Spinal cord (tissue), 10 donors: ENCODE measurements around the gene WDR90. TPM values are rescaled to one million over a fixed set of nuclear protein-coding genes. Genes with fewer than 3 reads are reported as not detected.
"Not testable (repeated sequence)": the region's sequence is repeated elsewhere in the genome, so short reads cannot be mapped to it uniquely, and the experiment has no call there.

Experiments used
- DNase-seq, 6 donors: peaks; one replicate each; pipeline versions ENCODE4 v3.0.0 to v3.0.0-alpha.2; 2013 to 2015; ENCODE audit warnings: low spot score in 6 of 6, low read depth in 4 of 6
- H3K27ac ChIP-seq: one replicate; pipeline ENCODE4 v1.5.1; 2013; ENCODE audit warnings: low read depth, low read length, control low read depth
- H3K27me3 ChIP-seq: one replicate; pipeline ENCODE4 v1.6.1; 2013; ENCODE audit warnings: low read length; ENCODE audit not compliant: control insufficient read depth, insufficient read depth
- H3K36me3 ChIP-seq: one replicate; pipeline ENCODE4 v1.6.1; 2013; ENCODE audit warnings: low read length; ENCODE audit not compliant: control insufficient read depth, insufficient read depth
- H3K4me1 ChIP-seq: one replicate; pipeline ENCODE4 v1.6.1; 2013; ENCODE audit warnings: low read length; ENCODE audit not compliant: control insufficient read depth, insufficient read depth
- H3K4me3 ChIP-seq: one replicate; pipeline ENCODE4 v1.5.1; 2013; ENCODE audit warnings: low read depth, low read length, control low read depth
- H3K9me3 ChIP-seq: one replicate; pipeline ENCODE4 v1.6.1; 2013; ENCODE audit warnings: low read length; ENCODE audit not compliant: control insufficient read depth, insufficient read depth
- WGBS: methylation state at CpG from one replicate; pipeline ENCODE4 v1.1.5; 2013; ENCODE audit warnings: missing lambda C conversion rate; ENCODE audit not compliant: insufficient coverage; 5-methylcytosine and 5-hydroxymethylcytosine counted together
- polyA plus RNA-seq, 2 donors: library from polyadenylated mRNA; unstranded; fragments of 120-200 nt; gene quantifications; one replicate each; pipeline ENCODE4 v1.2.1, GENCODE V29; 2013; ENCODE audit not compliant: insufficient read length in 2 of 2
- total RNA-seq, 2 donors: library from RNA; depleted of rRNA in 1 of 2; stranded (reverse); fragments of 120-200 nt in 1 of 2; fragments of >200 nt in 1 of 2; gene quantifications; one replicate each; pipeline versions ENCODE4 v1.2.3 to v1.2.4, GENCODE V29; 2013 to 2014
- donor health status: healthy.

Gene WDR90
- total and polyA plus RNA-seq, 4 donors = 8.3 to 63.1 (median 39.2) TPM

DNA sequence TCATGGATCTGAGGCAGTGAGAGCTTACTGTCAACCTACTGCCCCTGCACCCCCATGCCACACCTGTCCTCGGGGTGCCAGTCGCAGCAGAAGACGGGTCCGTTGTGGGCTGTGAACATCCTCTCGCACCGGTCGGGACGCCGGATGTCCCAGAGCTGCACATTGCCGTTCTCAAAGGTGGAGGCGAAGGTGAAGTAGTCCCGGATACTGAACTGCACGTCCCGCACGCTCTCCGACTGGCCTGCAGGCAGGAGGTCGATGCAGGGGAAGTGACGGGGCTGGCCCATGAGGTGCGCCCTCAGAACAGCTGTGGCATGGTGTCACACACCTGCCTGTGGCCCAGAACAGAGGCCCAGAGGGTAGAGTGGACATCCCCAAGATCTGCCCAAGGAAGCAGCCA, 38.3 kb downstream of the WDR90 start:
- no peak overlapping the region for H3K27ac ChIP-seq
- WGBS = 91% methylated on average over 19 of the region's 19 CpGs

DNA sequence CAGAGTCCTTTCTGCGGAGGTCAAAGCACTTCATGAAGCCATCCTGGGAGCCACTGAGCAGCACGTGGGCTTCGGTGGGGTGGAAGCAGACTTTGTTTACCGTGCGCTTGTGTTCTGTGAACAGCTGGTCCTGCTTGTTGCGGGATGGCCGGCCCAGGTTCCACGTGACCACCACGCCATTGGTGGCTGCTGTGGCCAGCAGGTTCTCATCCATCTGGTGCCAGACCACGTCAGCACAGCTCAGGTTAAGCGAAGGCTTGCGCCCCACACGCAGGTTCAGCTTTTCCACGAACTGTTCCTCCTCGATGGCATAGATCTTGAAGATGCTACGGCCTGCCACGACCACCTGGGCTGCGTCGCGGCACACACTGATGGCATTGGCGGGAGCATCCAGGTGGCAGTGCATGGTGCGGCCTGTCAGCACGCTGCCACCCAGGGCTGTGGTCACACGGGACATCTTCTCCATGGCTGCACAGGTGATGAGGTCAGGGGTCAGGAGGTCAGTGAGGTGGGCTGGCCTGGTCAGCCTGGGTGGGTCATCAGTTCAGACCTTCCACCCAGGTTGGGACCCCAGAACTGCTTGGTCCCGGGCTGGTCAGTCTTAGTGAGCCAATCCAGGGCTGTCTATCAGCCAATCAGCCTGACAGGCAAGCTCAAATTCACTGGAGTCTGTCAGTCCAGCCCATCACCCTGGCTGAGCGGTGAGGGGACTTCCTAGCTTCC, 40.2 kb downstream of the WDR90 start:
- no peak for DNase-seq
- Histone ChIP-seq H3K27ac (no peak overlapping the region), H3K36me3 (peaks cover 68% of the 10 kb centered on the region), H3K4me1 (peaks cover 49% of the 10 kb centered on the region), H3K27me3 (peaks cover 6% of the 10 kb centered on the region), H3K4me3 (peak overlapping the region; percentile 81), H3K9me3 (no peaks in the 10 kb centered on the region)
- 88% methylated on average over 24 of the region's 26 CpGs for WGBS

More for the DNA sequence above, 38.3 kb downstream of the WDR90 start:
- no peak for DNase-seq
- peaks cover 65% of the 10 kb centered on the region for H3K36me3 ChIP-seq
- H3K9me3 ChIP-seq = no peaks in the 10 kb centered on the region
- H3K27me3 ChIP-seq = peaks cover under 1% of the 10 kb centered on the region
- H3K4me3 ChIP-seq = no peak overlapping the region
- H3K4me1 ChIP-seq = peaks cover 63% of the 10 kb centered on the region

DNA sequence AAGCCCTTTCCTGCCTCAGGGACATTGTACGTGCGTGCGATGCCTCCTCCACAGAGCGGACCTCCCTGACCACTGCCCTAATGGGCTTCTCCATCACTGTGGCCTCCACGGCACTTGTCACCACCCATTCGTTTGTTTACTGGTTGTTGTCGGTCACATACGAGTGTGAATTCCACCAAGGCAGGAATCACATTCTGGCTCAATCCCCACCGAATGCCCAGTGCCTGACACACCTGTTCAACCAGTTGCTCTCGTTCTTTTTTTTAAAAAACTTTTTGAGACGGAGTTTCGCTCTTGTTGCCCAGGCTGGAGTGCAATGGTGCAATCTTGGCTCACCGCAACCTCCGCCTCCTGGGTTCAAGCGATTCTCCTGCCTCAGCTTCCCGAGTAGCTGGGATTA, 42.1 kb downstream of the WDR90 start:
- not testable (repeated sequence) for H3K9me3 ChIP-seq, H3K4me3 ChIP-seq, DNase-seq, H3K27ac ChIP-seq
- peaks cover 45% of the 10 kb centered on the region for H3K4me1 ChIP-seq
- peaks cover 20% of the 10 kb centered on the region for H3K27me3 ChIP-seq
- H3K36me3 ChIP-seq = peaks cover 67% of the 10 kb centered on the region
- 88% methylated on average over 12 of the region's 16 CpGs for WGBS

DNA sequence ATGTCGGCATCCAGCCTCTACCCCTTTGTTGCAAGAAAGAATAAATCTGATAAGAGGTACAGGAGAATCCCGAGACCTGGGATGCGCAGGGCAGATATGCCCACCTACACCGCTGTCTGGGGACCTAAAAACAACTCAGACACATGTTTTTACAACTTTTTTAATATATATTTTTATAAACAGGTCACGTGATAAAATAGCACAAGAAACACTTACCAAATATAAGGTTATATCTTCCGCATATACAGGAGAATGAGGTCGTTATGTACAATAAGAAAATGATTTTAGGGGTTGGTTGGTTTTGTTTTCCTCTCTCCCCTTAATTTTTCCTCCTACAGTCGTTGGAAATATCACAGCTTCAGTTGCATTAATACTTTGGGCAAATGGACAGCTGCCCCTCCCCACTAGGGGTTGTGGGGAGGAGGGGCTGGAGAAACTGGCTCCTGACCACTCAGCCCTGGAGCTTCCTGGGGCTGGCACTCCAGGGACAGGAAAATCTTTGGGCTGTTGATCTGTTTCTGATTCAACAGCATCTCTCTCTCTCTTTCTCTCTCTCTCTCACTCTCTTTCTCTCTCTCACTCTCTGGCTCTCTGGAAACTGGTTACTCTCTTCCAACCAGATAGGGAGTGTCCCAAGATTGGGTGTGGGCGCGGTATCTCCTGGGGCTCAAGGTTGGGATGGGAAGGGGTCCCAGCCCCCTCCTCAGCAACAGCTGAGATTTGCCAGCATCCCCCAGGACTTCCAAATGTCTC, 43.4 kb downstream of the WDR90 start:
- Histone ChIP-seq H3K4me3 (no peak overlapping the region), H3K36me3 (peaks cover 67% of the 10 kb centered on the region), H3K9me3 (no peaks in the 10 kb centered on the region), H3K27me3 (peaks cover 20% of the 10 kb centered on the region), H3K27ac (no peak overlapping the region), H3K4me1 (peaks cover 37% of the 10 kb centered on the region)
- no CpG with 5 or more reads among the region's 10 CpGs for WGBS
- no peak for DNase-seq

DNA sequence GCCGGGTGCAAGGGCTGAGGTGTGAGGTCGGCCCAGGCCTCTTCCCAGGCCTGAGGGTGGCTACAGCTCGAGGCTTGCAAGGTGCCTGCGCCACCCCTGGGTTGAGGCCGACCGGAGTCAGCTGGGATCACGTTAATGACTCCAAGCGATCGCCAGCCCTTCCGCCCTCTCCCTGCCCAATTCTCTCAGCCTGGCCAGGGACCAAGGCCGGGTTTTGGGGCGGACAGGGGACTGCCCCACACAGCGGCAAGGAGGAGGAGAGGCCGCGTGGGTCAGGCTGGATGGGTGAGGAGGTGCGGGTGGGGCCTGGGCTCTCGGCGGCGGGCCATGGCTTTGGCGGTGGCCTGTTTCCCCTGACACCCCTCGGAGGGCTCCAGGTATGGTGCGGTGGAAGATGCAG, 44.2 kb downstream of the WDR90 start:
- H3K9me3 ChIP-seq = no peaks in the 10 kb centered on the region
- H3K27ac ChIP-seq = no peak overlapping the region
- H3K4me3 ChIP-seq = no peak overlapping the region
- 57% methylated on average over 19 of the region's 22 CpGs for WGBS
- H3K36me3 ChIP-seq = peaks cover 63% of the 10 kb centered on the region
- no peak for DNase-seq
- H3K27me3 ChIP-seq = peaks cover 20% of the 10 kb centered on the region
- H3K4me1 ChIP-seq = peaks cover 37% of the 10 kb centered on the region

DNA sequence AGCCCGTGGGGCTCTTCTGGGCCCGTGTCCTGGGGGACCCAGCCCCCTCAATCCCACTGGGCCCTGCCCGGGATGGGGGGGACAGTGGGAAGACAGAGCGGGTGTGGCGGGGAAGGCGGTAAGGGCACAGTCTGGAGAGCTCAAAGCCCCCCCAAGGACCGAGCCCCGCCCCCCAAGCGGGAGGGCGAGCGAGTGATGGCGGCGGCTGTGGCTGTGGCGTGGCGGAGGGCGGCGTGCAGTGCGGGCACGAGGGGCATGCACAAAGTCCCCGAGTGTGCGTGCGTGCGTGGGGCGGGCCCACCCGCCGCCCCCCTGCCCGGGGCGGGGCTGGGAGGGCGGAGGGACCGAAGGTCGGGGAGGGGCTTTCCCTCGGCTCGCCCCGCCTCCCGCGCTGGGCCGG, 44.6 kb downstream of the WDR90 start:
- Histone ChIP-seq H3K36me3 (peaks cover 61% of the 10 kb centered on the region), H3K4me3 (no peak overlapping the region), H3K27ac (no peak overlapping the region), H3K4me1 (peaks cover 33% of the 10 kb centered on the region), H3K27me3 (peaks cover 20% of the 10 kb centered on the region), H3K9me3 (no peaks in the 10 kb centered on the region)
- DNase-seq = no peak
- 28% methylated on average over 36 of the region's 37 CpGs for whole genome bisulfite sequencing

DNA sequence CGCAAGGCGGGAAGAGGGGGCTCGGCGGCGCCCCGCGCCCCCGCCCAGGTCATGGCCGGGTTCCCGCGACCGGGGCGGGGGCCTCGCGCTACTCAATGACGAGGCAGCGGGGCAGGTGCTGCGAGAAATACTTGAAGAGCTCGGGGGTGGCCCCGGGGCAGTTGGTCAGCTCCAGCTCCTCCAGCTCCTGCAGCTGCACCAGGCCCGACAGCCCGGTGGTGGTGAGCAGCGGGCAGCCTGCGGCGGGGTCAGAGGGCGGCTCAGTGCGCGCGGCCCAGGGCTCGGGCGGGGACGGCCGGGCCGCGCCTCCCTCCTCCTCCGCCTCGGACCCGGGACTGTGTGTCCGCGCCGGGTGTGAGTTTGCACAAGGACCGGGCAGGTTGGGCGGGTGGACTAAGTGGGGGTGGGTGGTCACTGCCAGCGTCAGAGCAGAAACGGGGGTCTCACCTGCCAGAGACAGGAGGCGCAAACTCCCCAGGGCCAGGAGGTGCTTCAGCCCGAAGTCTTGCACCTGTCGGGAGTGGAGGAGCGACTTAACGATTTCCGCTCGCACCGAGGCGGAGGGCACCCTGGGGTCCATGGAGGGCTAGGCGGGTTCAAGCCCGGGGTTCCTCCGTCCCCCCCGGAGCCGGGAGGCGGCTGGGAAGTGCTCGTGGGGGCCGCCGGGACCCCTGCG, 45.2 kb downstream of the WDR90 start:
- Histone ChIP-seq H3K27ac (no peak overlapping the region), H3K4me1 (peaks cover 27% of the 10 kb centered on the region), H3K27me3 (peaks cover 20% of the 10 kb centered on the region), H3K9me3 (no peaks in the 10 kb centered on the region), H3K4me3 (no peak overlapping the region), H3K36me3 (peaks cover 60% of the 10 kb centered on the region)
- WGBS = 28% methylated on average over 63 of the region's 64 CpGs
- DNase-seq = no peak

DNA sequence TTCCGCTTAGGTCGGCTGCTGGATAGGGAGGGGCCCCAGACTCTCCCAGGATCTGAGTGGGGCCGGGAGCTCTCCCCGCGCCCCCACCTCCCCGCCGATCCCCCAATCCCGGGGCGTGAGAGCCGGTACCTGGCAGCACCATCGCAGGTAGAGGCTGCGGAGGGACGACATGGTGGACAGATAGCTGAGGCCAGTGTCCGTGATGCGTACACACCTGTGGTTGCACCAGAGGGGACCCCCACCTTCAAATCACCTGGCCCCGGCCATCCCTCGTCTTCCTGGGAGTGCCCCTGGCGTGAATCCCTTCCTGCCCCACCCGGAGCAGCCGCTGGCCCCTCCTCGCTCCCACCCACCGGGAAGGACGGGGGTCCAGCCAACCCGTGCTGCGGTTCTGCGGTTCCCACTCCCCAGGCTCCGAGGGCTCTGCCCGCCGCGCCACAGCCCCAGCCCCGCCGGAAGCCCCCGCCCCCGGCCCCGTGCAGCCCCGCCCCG, 45.7 kb downstream of the WDR90 start:
- H3K4me1 ChIP-seq = peaks cover 24% of the 10 kb centered on the region
- H3K9me3 ChIP-seq = no peaks in the 10 kb centered on the region
- 34% methylated on average over 36 of the region's 37 CpGs for WGBS
- DNase-seq = no peak
- H3K27ac ChIP-seq = no peak overlapping the region
- no peak overlapping the region for H3K4me3 ChIP-seq
- peaks cover 21% of the 10 kb centered on the region for H3K27me3 ChIP-seq
- H3K36me3 ChIP-seq = peaks cover 64% of the 10 kb centered on the region

DNA sequence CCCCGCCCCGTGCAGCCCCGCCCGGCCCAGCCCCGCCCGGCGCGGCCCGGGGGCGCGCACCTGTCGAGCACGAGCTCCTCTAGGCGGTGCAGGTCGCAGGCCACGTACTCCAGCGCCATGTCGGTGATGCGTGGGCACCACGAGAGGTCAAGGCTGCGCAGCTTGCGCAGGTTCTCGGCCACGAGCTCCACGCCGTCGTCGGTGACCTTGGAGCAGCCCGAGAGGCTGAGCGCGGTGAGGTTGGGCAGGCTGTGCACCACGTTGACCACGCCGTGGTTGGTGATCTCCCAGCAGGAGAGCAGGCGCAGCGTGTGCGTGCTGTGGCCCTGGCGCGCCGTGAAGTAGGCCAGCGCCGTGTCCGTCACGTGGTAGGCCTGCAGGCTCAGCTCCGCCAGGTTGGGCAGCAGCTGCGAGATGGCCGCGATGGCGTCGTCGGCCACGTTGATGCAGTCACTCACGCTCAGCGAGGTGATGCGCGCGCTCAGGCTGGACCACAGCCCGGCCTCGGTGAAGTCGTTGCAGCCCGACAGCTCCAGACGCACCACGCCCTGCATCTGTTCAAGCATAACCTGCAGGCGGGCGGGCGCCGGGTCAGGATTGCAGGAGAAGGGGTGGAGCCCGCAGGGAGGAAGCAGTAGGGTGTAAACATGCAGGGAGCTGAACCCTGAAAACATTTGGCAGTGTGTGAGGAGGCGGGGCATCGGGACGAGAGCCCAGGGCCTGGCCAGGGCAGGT, 46.4 kb downstream of the WDR90 start:
- no peak for DNase-seq
- H3K36me3 ChIP-seq = peaks cover 65% of the 10 kb centered on the region
- H3K27me3 ChIP-seq = peaks cover 27% of the 10 kb centered on the region
- H3K27ac ChIP-seq = no peak overlapping the region
- H3K4me3 ChIP-seq = no peak overlapping the region
- H3K9me3 ChIP-seq = no peaks in the 10 kb centered on the region
- H3K4me1 ChIP-seq = peaks cover 27% of the 10 kb centered on the region
- 25% methylated on average over 71 of the region's 71 CpGs for WGBS
